Endothelial cell (in vitro differentiated cells): ENCODE results near the gene ZMIZ2. TPM values are rescaled to one million over a fixed set of nuclear protein-coding genes. Genes with fewer than 3 reads are reported as not detected.

Experiments used
- DNase-seq: peaks from one replicate; pipeline ENCODE4 v3.0.0; 2021; ENCODE audit warnings: low spot score
- H3K27ac Mint-ChIP-seq: one replicate; pipeline ENCODE4 v1.8.0; 2021; ENCODE audit warnings: mixed read lengths, inconsistent platforms; ENCODE audit not compliant: unreplicated experiment
- H3K27me3 Mint-ChIP-seq: one replicate; pipeline ENCODE4 v1.8.0; 2021; ENCODE audit warnings: mild to moderate bottlenecking, moderate library complexity, mixed read lengths, inconsistent platforms; ENCODE audit not compliant: unreplicated experiment
- H3K36me3 Mint-ChIP-seq: one replicate; pipeline ENCODE4 v1.8.0; 2021; ENCODE audit warnings: mild to moderate bottlenecking, low read depth, mixed read lengths, inconsistent platforms; ENCODE audit not compliant: unreplicated experiment
- H3K4me1 Mint-ChIP-seq: one replicate; pipeline ENCODE4 v1.8.0; 2021; ENCODE audit warnings: mild to moderate bottlenecking, mixed read lengths, inconsistent platforms; ENCODE audit not compliant: unreplicated experiment
- H3K4me3 Mint-ChIP-seq: one replicate; pipeline ENCODE4 v1.8.0; 2021; ENCODE audit warnings: mild to moderate bottlenecking, mixed read lengths, inconsistent platforms; ENCODE audit not compliant: unreplicated experiment
- H3K9me3 Mint-ChIP-seq: one replicate; pipeline ENCODE4 v1.8.0; 2021; ENCODE audit warnings: mixed read lengths, inconsistent platforms; ENCODE audit not compliant: unreplicated experiment
- CTCF ChIP-seq: fragments of 200-600 bp; sonication (generic); IDR thresholded peaks from one replicate; pipeline ENCODE4 v1.5.0; 2021; ENCODE audit warnings: antibody characterized with exemption; ENCODE audit not compliant: unreplicated experiment
- total RNA-seq: library from RNA; stranded (reverse); fragmentation: NEBNext Ultra II Directional; extraction: Animal tissue kit (Norgen Biotek cat#: 25700); gene quantifications from one replicate; pipeline ENCODE4 v1.2.1, GENCODE V29; 2021; ENCODE audit not compliant: unreplicated experiment

ZMIZ2 gene
- total RNA-seq, 1 donor from 2014 or later: 70.9 TPM

DNA sequence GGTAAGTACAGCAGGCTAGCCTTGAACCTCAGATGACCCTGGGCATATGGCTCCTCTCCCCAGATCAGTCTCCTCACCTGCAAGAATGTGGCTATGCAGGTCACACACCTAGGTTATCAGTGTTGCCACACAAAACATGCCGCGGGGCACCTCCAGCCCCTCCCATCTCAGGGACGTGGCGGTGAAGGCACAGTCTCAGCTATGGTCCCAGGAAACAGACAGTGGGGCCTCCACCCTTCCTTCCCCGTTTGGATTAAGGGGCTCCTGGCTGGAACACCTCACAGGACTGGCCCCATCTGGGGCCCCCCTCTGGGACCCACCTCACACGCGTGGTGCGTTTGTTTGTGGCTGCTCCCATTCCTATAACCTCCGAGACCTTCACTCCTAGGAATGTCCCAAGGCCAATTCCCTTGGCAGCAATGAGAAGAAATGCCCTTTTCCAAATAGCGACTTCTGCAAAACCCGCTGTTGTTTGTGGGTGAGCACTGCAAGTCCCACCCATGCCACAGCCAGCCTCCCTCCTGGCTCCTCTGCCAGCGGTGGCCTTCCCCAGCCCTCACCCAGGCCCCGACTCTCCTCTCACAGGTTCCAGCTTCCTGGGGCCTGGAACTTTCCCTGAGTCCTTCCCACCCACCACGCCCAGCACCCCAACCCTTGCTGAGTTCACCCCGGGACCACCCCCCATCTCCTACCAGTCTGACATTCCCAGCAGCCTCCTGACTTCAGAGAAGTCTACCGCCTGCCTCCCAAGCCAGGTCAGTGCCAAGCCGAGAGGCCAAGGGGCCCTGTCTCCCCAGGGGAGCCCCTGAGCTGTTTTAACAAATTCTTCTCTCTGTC lies 17.1 kb downstream of the ZMIZ2 start:
- Mint-ChIP-seq H3K27me3 (no peaks in the 10 kb centered on the region), H3K9me3 (no peaks in the 10 kb centered on the region), H3K27ac (no peak overlapping the region), H3K4me3 (no peak overlapping the region), H3K36me3 (peaks cover 28% of the 10 kb centered on the region), H3K4me1 (no peaks in the 10 kb centered on the region)
- no peak for DNase-seq
- no peak for TF ChIP-seq CTCF

- Mint-ChIP-seq H3K27ac (no peak overlapping the region), H3K4me3 (no peak overlapping the region), H3K9me3 (no peaks in the 10 kb centered on the region), H3K36me3 (peaks cover 28% of the 10 kb centered on the region), H3K4me1 (no peaks in the 10 kb centered on the region), H3K27me3 (no peaks in the 10 kb centered on the region)
- DNase-seq: no peak
- TF ChIP-seq CTCF: no peak
Measured at GRCh38 chr7:44766416-44766801, 17.8 kb downstream of the ZMIZ2 start.

DNA sequence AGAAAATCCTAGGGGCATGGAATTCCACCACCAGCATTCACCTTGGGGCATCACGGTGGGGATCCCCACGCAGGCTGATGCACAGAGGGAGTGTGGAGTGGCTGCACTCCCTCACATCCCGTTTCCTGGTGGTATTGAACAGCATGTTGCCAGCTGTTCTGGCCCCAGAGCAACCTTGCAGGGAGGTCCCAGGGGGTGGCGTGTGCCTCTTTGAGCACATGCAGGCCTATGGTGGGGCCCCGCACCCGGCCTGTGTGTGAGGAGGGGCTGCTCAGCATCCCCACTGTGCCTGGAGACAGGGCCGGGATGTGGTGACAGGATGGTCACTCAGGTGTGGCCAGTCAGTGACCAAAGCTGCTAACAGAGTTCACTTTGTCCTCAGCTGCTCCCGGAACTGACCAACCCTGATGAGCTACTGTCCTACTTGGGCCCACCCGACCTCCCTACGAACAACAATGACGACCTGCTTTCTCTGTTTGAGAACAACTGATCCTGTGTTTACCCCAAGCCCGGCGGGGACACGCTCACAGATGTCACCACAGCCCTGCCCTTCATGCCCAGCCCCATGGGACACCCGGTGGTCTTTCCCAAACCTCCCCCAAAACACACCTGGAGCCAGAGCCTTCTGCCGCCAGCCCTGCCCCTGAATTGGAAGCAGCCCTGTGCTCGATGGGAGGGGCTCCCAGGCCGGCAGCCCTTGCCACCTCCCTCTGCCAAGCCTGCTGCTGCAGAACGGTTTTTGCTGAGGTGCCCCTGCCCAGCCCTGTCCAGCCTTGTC lies 18.7 kb downstream of the ZMIZ2 start:
- H3K4me1 Mint-ChIP-seq: no peaks in the 10 kb centered on the region
- TF ChIP-seq CTCF: no peak

GRCh38 chr7:44767912-44768627 lies 19.4 kb downstream of the ZMIZ2 start:
- H3K27ac Mint-ChIP-seq: no peak overlapping the region
- no peak overlapping the region for H3K4me3 Mint-ChIP-seq

More for the DNA sequence above, 18.7 kb downstream of the ZMIZ2 start:
- DNase-seq: no peak
- Mint-ChIP-seq H3K36me3 (peaks cover 23% of the 10 kb centered on the region), H3K4me3 (no peak overlapping the region), H3K27me3 (no peaks in the 10 kb centered on the region), H3K27ac (no peak overlapping the region), H3K9me3 (no peaks in the 10 kb centered on the region)

More at GRCh38 chr7:44767912-44768627, 19.4 kb downstream of the ZMIZ2 start:
- Mint-ChIP-seq H3K36me3 (peaks cover 20% of the 10 kb centered on the region), H3K4me1 (no peaks in the 10 kb centered on the region), H3K9me3 (no peaks in the 10 kb centered on the region), H3K27me3 (no peaks in the 10 kb centered on the region)
- no peak for DNase-seq
- TF ChIP-seq CTCF: no peak
